ENCODE measurements around the gene NXF1.

DNA sequence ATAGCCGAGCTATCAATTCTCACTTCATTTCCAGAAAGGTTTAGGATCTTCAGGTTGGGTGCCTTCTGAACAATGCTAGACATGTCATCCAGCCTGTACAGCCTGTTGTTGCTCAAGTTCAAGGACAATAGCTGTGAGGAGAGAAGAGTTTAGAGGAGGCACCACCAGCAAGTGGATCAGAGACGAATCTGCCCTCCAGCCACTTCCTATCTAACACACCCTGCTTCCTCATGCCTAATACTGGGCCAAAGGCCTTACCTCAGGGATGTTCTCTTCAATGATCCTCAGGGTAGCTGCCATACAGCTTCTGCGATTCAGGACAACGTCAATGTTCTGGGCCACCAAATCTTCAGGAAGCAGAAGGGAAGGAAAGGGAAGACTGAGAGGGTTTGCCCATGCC lies 4.2 kb downstream of the NXF1 start:
- TF ChIP-seq, protein P1, sequence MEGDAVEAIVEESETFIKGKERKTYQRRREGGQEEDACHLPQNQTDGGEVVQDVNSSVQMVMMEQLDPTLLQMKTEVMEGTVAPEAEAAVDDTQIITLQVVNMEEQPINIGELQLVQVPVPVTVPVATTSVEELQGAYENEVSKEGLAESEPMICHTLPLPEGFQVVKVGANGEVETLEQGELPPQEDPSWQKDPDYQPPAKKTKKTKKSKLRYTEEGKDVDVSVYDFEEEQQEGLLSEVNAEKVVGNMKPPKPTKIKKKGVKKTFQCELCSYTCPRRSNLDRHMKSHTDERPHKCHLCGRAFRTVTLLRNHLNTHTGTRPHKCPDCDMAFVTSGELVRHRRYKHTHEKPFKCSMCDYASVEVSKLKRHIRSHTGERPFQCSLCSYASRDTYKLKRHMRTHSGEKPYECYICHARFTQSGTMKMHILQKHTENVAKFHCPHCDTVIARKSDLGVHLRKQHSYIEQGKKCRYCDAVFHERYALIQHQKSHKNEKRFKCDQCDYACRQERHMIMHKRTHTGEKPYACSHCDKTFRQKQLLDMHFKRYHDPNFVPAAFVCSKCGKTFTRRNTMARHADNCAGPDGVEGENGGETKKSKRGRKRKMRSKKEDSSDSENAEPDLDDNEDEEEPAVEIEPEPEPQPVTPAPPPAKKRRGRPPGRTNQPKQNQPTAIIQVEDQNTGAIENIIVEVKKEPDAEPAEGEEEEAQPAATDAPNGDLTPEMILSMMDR (tag by site-specific recombination; IDR thresholded peaks at IDR 0.05): no peak
- no peak for TF ChIP-seq SP3 (tag by site-specific recombination; IDR thresholded peaks at IDR 0.05)
- no peak for TF ChIP-seq ZNF558 (tag by site-specific recombination; IDR thresholded peaks at IDR 0.05)
- no peak for TF ChIP-seq ZNF830 (tag by site-specific recombination; IDR thresholded peaks at IDR 0.05; ENCODE audit: low read depth)
- TF ChIP-seq, protein P2, sequence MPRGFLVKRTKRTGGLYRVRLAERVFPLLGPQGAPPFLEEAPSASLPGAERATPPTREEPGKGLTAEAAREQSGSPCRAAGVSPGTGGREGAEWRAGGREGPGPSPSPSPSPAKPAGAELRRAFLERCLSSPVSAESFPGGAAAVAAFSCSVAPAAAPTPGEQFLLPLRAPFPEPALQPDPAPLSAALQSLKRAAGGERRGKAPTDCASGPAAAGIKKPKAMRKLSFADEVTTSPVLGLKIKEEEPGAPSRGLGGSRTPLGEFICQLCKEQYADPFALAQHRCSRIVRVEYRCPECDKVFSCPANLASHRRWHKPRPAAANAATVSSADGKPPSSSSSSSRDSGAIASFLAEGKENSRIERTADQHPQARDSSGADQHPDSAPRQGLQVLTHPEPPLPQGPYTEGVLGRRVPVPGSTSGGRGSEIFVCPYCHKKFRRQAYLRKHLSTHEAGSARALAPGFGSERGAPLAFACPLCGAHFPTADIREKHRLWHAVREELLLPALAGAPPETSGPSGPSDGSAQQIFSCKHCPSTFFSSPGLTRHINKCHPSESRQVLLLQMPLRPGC (tag by site-specific recombination; IDR thresholded peaks at IDR 0.05): no peak
- no peak for TF ChIP-seq SETDB1 (IDR thresholded peaks at IDR 0.05; ENCODE audit: insufficient read length, low read length)
- TF ChIP-seq, protein P3, sequence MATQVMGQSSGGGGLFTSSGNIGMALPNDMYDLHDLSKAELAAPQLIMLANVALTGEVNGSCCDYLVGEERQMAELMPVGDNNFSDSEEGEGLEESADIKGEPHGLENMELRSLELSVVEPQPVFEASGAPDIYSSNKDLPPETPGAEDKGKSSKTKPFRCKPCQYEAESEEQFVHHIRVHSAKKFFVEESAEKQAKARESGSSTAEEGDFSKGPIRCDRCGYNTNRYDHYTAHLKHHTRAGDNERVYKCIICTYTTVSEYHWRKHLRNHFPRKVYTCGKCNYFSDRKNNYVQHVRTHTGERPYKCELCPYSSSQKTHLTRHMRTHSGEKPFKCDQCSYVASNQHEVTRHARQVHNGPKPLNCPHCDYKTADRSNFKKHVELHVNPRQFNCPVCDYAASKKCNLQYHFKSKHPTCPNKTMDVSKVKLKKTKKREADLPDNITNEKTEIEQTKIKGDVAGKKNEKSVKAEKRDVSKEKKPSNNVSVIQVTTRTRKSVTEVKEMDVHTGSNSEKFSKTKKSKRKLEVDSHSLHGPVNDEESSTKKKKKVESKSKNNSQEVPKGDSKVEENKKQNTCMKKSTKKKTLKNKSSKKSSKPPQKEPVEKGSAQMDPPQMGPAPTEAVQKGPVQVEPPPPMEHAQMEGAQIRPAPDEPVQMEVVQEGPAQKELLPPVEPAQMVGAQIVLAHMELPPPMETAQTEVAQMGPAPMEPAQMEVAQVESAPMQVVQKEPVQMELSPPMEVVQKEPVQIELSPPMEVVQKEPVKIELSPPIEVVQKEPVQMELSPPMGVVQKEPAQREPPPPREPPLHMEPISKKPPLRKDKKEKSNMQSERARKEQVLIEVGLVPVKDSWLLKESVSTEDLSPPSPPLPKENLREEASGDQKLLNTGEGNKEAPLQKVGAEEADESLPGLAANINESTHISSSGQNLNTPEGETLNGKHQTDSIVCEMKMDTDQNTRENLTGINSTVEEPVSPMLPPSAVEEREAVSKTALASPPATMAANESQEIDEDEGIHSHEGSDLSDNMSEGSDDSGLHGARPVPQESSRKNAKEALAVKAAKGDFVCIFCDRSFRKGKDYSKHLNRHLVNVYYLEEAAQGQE (tag by site-specific recombination; IDR thresholded peaks at IDR 0.05): no peak
- no peak for TF ChIP-seq ZNF175 (tag by site-specific recombination; IDR thresholded peaks at IDR 0.05)
- TF ChIP-seq ZNF184 (tag by site-specific recombination; IDR thresholded peaks at IDR 0.05): no peak

Data from HEK293 (cell line).